Neural crest cell (in vitro differentiated cells): ENCODE results near the gene KCTD10. TPM values are rescaled to one million over a fixed set of nuclear protein-coding genes. Genes with fewer than 3 reads are reported as not detected.
A peak's percentile ranks its signal among the peaks of the same experiment; 100 is the strongest.

ENCODE experiments used
- DNase-seq: peaks from one replicate; pipeline ENCODE4 v3.0.0; 2021; ENCODE audit warnings: low read depth, mixed read lengths, low spot score
- H3K27ac Mint-ChIP-seq: one replicate; pipeline ENCODE4 v1.8.0; 2021; ENCODE audit warnings: mild to moderate bottlenecking, mixed read lengths; ENCODE audit not compliant: unreplicated experiment
- H3K27me3 Mint-ChIP-seq: 2 replicates; pipeline ENCODE4 v1.8.0; 2021; ENCODE audit warnings: low read depth, mild to moderate bottlenecking, mixed read lengths
- H3K36me3 Mint-ChIP-seq: 2 replicates; pipeline ENCODE4 v1.8.0; 2021; ENCODE audit warnings: low read depth, mild to moderate bottlenecking, mixed read lengths
- H3K4me1 Mint-ChIP-seq: 2 replicates; pipeline ENCODE4 v1.8.0; 2021; ENCODE audit warnings: mixed read lengths
- H3K4me3 Mint-ChIP-seq: one replicate; pipeline ENCODE4 v1.8.0; 2021; ENCODE audit warnings: mild to moderate bottlenecking, mixed read lengths
- H3K9me3 Mint-ChIP-seq: 2 replicates; pipeline ENCODE4 v1.8.0; 2021; ENCODE audit warnings: mixed read lengths
- CTCF ChIP-seq: fragments of 200-600 bp; sonication (generic); conservative IDR thresholded peaks from 2 replicates; pipeline ENCODE4 v1.5.0; 2021; ENCODE audit warnings: antibody characterized with exemption, mild to moderate bottlenecking
- total RNA-seq: library from RNA; stranded (reverse); gene quantifications from 2 replicates; pipeline ENCODE4 v1.2.1, GENCODE V29; 2021

Gene KCTD10
- total RNA-seq, 1 donor from 2014 or later, result 66.4 TPM

GRCh38 chr12:109464642-109465351, 12.3 kb downstream of the KCTD10 start:
- DNase-seq, result no peak
- no peaks in the 10 kb centered on the region for H3K9me3 Mint-ChIP-seq
- no peaks in the 10 kb centered on the region for H3K27me3 Mint-ChIP-seq
- H3K4me3 Mint-ChIP-seq, result no peak overlapping the region
- peaks cover 7% of the 10 kb centered on the region for H3K36me3 Mint-ChIP-seq
- H3K27ac Mint-ChIP-seq, result peak overlapping the region; percentile 29
- H3K4me1 Mint-ChIP-seq, result peaks cover 71% of the 10 kb centered on the region
- TF ChIP-seq CTCF, result no peak

GRCh38 chr12:109463756-109464155, 13.3 kb downstream of the KCTD10 start:
- H3K4me3 Mint-ChIP-seq, result peak overlapping the region; percentile 16
- no peaks in the 10 kb centered on the region for H3K27me3 Mint-ChIP-seq
- H3K27ac Mint-ChIP-seq, result peak overlapping the region; percentile 93
- no peak for TF ChIP-seq CTCF
- H3K36me3 Mint-ChIP-seq, result peaks cover 4% of the 10 kb centered on the region
- H3K9me3 Mint-ChIP-seq, result no peaks in the 10 kb centered on the region
- DNase-seq, result no peak
- H3K4me1 Mint-ChIP-seq, result peaks cover 82% of the 10 kb centered on the region

- H3K9me3 Mint-ChIP-seq, result no peaks in the 10 kb centered on the region
- peak overlapping the region; percentile 70 for H3K4me3 Mint-ChIP-seq
- H3K27me3 Mint-ChIP-seq, result no peaks in the 10 kb centered on the region
- H3K4me1 Mint-ChIP-seq, result peaks cover 85% of the 10 kb centered on the region
- peak; percentile 21 for DNase-seq
- H3K27ac Mint-ChIP-seq, result peak overlapping the region; percentile 93
- peaks cover 4% of the 10 kb centered on the region for H3K36me3 Mint-ChIP-seq
- no peak for TF ChIP-seq CTCF
These were observed 14.0 kb downstream of the KCTD10 start for GRCh38 chr12:109462868-109463692.

- no peaks in the 10 kb centered on the region for H3K9me3 Mint-ChIP-seq
- no peaks in the 10 kb centered on the region for H3K27me3 Mint-ChIP-seq
- H3K36me3 Mint-ChIP-seq, result peaks cover 7% of the 10 kb centered on the region
- H3K27ac Mint-ChIP-seq, result peak overlapping the region; percentile 93
- DNase-seq, result no peak
- no peak for TF ChIP-seq CTCF
- peaks cover 88% of the 10 kb centered on the region for H3K4me1 Mint-ChIP-seq
- peak overlapping the region; percentile 70 for H3K4me3 Mint-ChIP-seq
These were observed 15.0 kb downstream of the KCTD10 start for GRCh38 chr12:109461846-109462756.
